Gastroesophageal sphincter (tissue), 4 donors: ENCODE results near the gene PIBF1. TPM values are rescaled to one million over a fixed set of nuclear protein-coding genes. Genes with fewer than 3 reads are reported as not detected.
"Not testable (repeated sequence)": the region's sequence is repeated elsewhere in the genome, so short reads cannot be mapped to it uniquely, and the experiment has no call there.

Experiments
- ATAC-seq: fragments of 150-250 bp; one replicate; pipeline ENCODE4 v1.9.1; 2016; ENCODE audit warnings: mild to moderate bottlenecking, moderate library complexity
- H3K27ac ChIP-seq, 4 donors: fragments of 200-600 bp; sonication (generic) in 3 of 4; 1 replicate in 3 of 4; 2 replicates in 1 of 4; pipeline ENCODE4 v1.5.1; 2016 to 2019
- H3K27me3 ChIP-seq: fragments of 200-600 bp; sonication (generic); one replicate; pipeline ENCODE4 v1.5.1; 2019
- H3K36me3 ChIP-seq, 2 donors: fragments of 200-600 bp; sonication (generic); one replicate each; pipeline ENCODE4 v1.5.1; 2019; ENCODE audit warnings: control low read depth in 1 of 2
- H3K4me1 ChIP-seq, 3 donors: fragments of 200-600 bp; sonication (generic); 1 replicate in 2 of 3; 2 replicates in 1 of 3; pipeline ENCODE4 v1.5.1; 2016 to 2019; ENCODE audit warnings: control low read depth in 2 of 3
- H3K4me3 ChIP-seq, 2 donors: fragments of 200-600 bp; sonication (generic); one replicate each; pipeline ENCODE4 v1.5.1; 2019; ENCODE audit warnings: mild to moderate bottlenecking in 1 of 2, moderate library complexity in 1 of 2
- H3K9me3 ChIP-seq, 3 donors: fragments of 200-600 bp; sonication (generic); one replicate each; pipeline ENCODE4 v1.5.1; 2017 to 2019; ENCODE audit warnings: control low read depth in 2 of 3
- CTCF ChIP-seq, 4 experiments: fragments of 200-600 bp in 2 of 4; fragments of 450-650 bp in 2 of 4; sonication (generic) in 1 of 4; IDR thresholded peaks; one replicate each; pipeline ENCODE4 v1.5.1; 2017 to 2019; ENCODE audit warnings: antibody characterized with exemption in 4 of 4, mild to moderate bottlenecking in 2 of 4, moderate library complexity in 2 of 4
- EP300 ChIP-seq: sonication (generic); formaldehyde crosslinking; IDR thresholded peaks from one replicate; pipeline ENCODE4 v1.6.1; 2017; ENCODE audit warnings: antibody characterized with exemption, mild to moderate bottlenecking
- POLR2A ChIP-seq, 2 donors: fragments of 450-650 bp; IDR thresholded peaks; one replicate each; pipeline ENCODE4 v1.6.1; 2017; ENCODE audit warnings: antibody characterized with exemption in 2 of 2, mild to moderate bottlenecking in 2 of 2, moderate library complexity in 1 of 2
- POLR2AphosphoS5 ChIP-seq: sonication (generic); formaldehyde crosslinking; IDR thresholded peaks from one replicate; pipeline ENCODE4 v1.6.1; 2017; ENCODE audit warnings: antibody characterized with exemption
- WGBS, 2 donors: methylation state at CpG; one replicate each; pipeline ENCODE4 v1.1.5; 2018; ENCODE audit warnings: low coverage in 1 of 2; 5-methylcytosine and 5-hydroxymethylcytosine counted together
- total RNA-seq, 4 donors: library from RNA; depleted of rRNA; stranded (reverse); fragments of >200 nt; gene quantifications; one replicate each; pipeline ENCODE4 v1.1.0, GENCODE V29; 2016

PIBF1 gene
- total RNA-seq, 4 donors from 2014 or later = 13.1 to 38.4 (median 22.3) TPM

- ATAC-seq = no peak
- no peak overlapping the region for H3K4me3 ChIP-seq
- no peaks in the 10 kb centered on the region for H3K27me3 ChIP-seq
- TF ChIP-seq EP300 (no peak), POLR2AphosphoS5 (no peak), POLR2A (IDR thresholded peaks at IDR 0.05) (no peak), CTCF (IDR thresholded peaks at IDR 0.05) (no peak)
- H3K9me3 ChIP-seq = no peaks in the 10 kb centered on the region
- H3K36me3 ChIP-seq = peaks cover 0 to 10% of the 10 kb centered on the region in 2 donors
- no peak overlapping the region for H3K27ac ChIP-seq
- 92 to 93% methylated on average over 4 of the region's 4 CpGs for WGBS, 2 donors
- H3K4me1 ChIP-seq = no peaks in the 10 kb centered on the region
Observed at GRCh38 chr13:72896869-72897268, 114.9 kb downstream of the PIBF1 start.

- H3K4me3 ChIP-seq, H3K27me3 ChIP-seq, H3K4me1 ChIP-seq, H3K36me3 ChIP-seq, H3K9me3 ChIP-seq, H3K27ac ChIP-seq, ATAC-seq: not testable (repeated sequence)
- WGBS, 2 donors = 58 to 73% methylated on average over 4 to 7 of the region's 7 CpGs
Observed at GRCh38 chr13:72901546-72901945, 119.6 kb downstream of the PIBF1 start.

- WGBS, 2 donors = 93 to 100% methylated on average over 1 to 4 of the region's 4 CpGs
- ATAC-seq = no peak
- no peaks in the 10 kb centered on the region for H3K9me3 ChIP-seq
- H3K36me3 ChIP-seq = peaks cover 0 to 48% of the 10 kb centered on the region in 2 donors
- H3K4me1 ChIP-seq = no peaks in the 10 kb centered on the region
- H3K27me3 ChIP-seq = no peaks in the 10 kb centered on the region
- H3K4me3 ChIP-seq = no peak overlapping the region
- TF ChIP-seq POLR2A (IDR thresholded peaks at IDR 0.05) = no peak
- TF ChIP-seq POLR2AphosphoS5 = no peak
- TF ChIP-seq EP300 = no peak
- TF ChIP-seq CTCF (IDR thresholded peaks at IDR 0.05) = no peak
- no peak overlapping the region for H3K27ac ChIP-seq
Observed at GRCh38 chr13:72908416-72908815, 126.5 kb downstream of the PIBF1 start.

- WGBS, 2 donors = 100% methylated on average over 1 of the region's 1 CpG
- ATAC-seq = no peak
- Histone ChIP-seq H3K27ac (no peak overlapping the region), H3K4me1 (no peaks in the 10 kb centered on the region), H3K27me3 (no peaks in the 10 kb centered on the region), H3K4me3 (no peak overlapping the region), H3K9me3 (no peaks in the 10 kb centered on the region), H3K36me3 (peaks cover 0 to 45% of the 10 kb centered on the region in 2 donors)
- TF ChIP-seq POLR2AphosphoS5 (no peak), POLR2A (IDR thresholded peaks at IDR 0.05) (no peak), EP300 (no peak), CTCF (IDR thresholded peaks at IDR 0.05) (no peak)
Observed at GRCh38 chr13:72911981-72912380, 130.0 kb downstream of the PIBF1 start.

GRCh38 chr13:72920097-72920496 is 138.2 kb downstream of the PIBF1 start:
- H3K4me1 ChIP-seq = no peaks in the 10 kb centered on the region
- no peaks in the 10 kb centered on the region for H3K27me3 ChIP-seq
- H3K4me3 ChIP-seq = no peak overlapping the region
- H3K9me3 ChIP-seq = no peaks in the 10 kb centered on the region
- H3K27ac ChIP-seq = no peak overlapping the region
- TF ChIP-seq EP300 (no peak), POLR2AphosphoS5 (peak; percentile 53)
- WGBS, 2 donors = 37% methylated on average over 2 of the region's 2 CpGs
- H3K36me3 ChIP-seq = peaks cover 0 to 33% of the 10 kb centered on the region in 2 donors
- no peak for ATAC-seq

GRCh38 chr13:72931311-72931710 is 149.4 kb downstream of the PIBF1 start:
- Histone ChIP-seq H3K4me1 (no peaks in the 10 kb centered on the region), H3K4me3 (no peak overlapping the region), H3K27ac (no peak overlapping the region), H3K9me3 (no peaks in the 10 kb centered on the region), H3K27me3 (no peaks in the 10 kb centered on the region), H3K36me3 (peaks cover 0 to 62% of the 10 kb centered on the region in 2 donors)
- TF ChIP-seq POLR2A (IDR thresholded peaks at IDR 0.05) = no peak
- TF ChIP-seq EP300 = no peak
- TF ChIP-seq CTCF (IDR thresholded peaks at IDR 0.05) = no peak
- TF ChIP-seq POLR2AphosphoS5 = no peak
- no peak for ATAC-seq
